Suppressor macrophage treated with lipopolysaccharide for 4 hours (primary cell): Measurements from ENCODE around the gene SLC5A10.
"Not testable (repeated sequence)": the region's sequence is repeated elsewhere in the genome, so short reads cannot be mapped to it uniquely, and the experiment has no call there.

Source experiments
- DNase-seq: peaks from one replicate; pipeline ENCODE4 v3.0.0-alpha.2; 2020

The SLC5A10 gene

GRCh38 chr17:19021011-19021621, 69.2 kb downstream of the SLC5A10 start:
- DNase-seq = not testable (repeated sequence)

- DNase-seq = peak; percentile 6
These were observed 69.7 kb downstream of the SLC5A10 start for GRCh38 chr17:19021622-19022083.

DNA sequence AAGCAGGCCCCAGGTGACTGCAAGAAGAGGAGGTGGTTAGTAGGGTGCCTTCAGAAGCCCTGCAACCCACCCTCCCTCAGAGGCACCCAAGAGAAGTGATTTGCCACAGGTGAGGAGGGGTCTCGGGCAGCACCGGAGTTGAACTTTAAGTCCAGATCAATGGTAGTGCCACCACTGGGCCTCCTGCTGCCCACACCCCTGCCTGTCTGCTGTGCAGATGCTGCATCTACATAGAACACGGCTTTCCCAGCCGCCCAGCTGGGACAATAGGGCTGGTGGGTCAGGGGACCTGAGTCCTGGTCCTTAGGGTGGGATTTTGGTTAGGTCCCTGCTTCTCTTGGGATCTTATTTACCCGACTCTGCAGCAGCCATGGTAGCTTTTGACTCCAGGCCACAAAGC, 70.2 kb downstream of the SLC5A10 start:
- no peak for DNase-seq

- DNase-seq = no peak
These were observed 70.8 kb downstream of the SLC5A10 start for GRCh38 chr17:19022747-19023146.

- no peak for DNase-seq
These were observed 71.4 kb downstream of the SLC5A10 start for GRCh38 chr17:19023209-19023999.

- DNase-seq = no peak
These were observed 72.4 kb downstream of the SLC5A10 start for GRCh38 chr17:19024101-19025078.

DNA sequence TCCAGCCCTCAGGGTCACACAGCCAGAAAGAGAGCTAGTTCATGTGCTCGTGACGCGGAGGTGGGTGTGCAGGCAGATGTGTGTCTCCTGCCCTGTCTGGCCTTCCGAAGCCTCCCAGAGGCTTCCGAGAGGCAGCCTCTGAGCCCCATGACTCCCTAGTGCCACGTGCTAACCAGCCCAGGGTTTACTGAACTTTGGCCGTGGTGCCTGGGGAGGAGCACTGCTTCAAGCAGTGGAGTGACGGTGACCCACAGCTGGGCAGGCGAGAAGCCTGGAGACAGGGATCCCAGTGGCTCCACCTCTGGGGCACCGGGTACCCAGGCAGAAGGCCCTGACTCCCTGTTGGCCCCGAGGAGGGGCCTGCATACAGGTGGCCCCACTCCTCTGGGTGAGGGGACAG, 76.7 kb downstream of the SLC5A10 start:
- DNase-seq = not testable (repeated sequence)

DNA sequence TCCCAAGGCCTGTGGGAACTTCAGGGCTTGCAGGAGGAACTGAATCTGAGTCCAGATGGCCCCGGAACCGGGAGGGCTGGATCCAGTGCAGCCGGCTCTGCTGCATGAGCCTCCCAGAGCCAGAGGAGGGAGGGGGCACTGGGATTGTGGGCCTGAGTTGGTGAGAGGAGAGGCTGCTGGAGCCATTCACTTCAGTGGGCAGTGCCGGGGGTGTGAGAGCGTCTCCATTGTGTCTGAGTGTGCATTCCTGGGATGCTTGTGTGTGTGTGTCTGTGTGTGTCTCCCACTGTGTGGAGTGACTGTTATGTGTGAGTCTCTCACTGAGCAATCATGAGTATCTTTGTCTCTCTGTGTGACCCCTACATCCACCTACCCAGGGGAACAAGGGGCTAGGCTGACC, 77.8 kb downstream of the SLC5A10 start:
- DNase-seq = not testable (repeated sequence)

DNA sequence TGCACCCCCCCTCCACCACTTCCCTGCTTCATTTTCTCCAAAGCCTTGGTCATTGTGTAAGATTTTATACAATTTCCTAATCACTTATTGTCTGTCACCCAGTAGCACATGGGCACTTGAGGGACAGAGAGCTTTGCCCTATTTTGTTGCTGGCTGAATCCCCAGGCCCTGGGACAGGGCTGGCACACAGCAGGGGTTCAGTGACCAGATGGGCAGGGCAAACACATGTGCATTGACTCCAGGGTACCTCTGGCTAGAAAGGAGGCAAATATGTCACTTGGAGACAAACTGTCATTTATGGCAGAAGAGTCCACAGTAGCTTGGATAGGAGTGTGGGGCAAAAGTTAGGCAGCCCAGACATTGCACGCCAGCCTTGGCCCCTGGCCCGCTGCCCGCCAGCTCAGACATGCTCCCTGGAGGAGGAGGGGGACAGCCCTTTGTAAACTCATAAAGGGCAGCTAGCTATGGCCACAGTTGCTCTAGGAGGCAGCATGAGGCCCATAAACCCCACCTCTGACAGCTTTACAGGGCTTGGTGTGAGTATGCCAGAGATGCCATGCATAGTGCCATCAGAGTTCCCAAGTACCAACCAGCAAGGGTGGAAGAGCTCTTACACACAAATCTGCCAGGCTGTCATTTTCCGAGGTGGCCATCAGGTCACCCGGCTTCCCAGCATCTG, 78.9 kb downstream of the SLC5A10 start:
- DNase-seq = not testable (repeated sequence)

GRCh38 chr17:19031729-19032128, 79.8 kb downstream of the SLC5A10 start:
- DNase-seq = not testable (repeated sequence)

GRCh38 chr17:19032377-19032988, 80.5 kb downstream of the SLC5A10 start:
- not testable (repeated sequence) for DNase-seq

- DNase-seq = not testable (repeated sequence)
These were observed 84.2 kb downstream of the SLC5A10 start for GRCh38 chr17:19036186-19036585.

GRCh38 chr17:19037547-19037946, 85.6 kb downstream of the SLC5A10 start:
- not testable (repeated sequence) for DNase-seq

- not testable (repeated sequence) for DNase-seq
These were observed 86.0 kb downstream of the SLC5A10 start for GRCh38 chr17:19038007-19038406.

GRCh38 chr17:19038730-19039129, 86.8 kb downstream of the SLC5A10 start:
- DNase-seq = not testable (repeated sequence)

GRCh38 chr17:19040350-19040749, 88.4 kb downstream of the SLC5A10 start:
- not testable (repeated sequence) for DNase-seq

DNA sequence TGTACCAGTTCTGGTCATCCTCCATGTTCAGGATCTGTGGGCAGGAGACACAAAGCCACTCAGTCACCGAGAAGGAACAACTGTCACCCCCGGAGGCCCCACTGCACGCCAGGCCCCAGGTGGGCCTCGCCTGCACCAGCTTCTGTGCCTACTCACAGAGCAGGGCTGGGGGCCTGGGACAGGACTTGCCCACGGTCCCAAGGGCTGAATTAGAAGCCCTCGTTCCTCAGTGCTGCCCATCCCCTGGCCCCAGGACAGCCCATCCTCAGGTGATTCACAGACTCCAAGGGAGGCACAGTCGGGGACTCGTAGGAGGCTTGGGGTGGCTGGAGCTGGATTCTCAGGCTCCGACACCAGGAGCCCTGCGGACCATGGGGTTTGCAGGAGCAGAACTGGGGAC, 89.9 kb downstream of the SLC5A10 start:
- not testable (repeated sequence) for DNase-seq

DNA sequence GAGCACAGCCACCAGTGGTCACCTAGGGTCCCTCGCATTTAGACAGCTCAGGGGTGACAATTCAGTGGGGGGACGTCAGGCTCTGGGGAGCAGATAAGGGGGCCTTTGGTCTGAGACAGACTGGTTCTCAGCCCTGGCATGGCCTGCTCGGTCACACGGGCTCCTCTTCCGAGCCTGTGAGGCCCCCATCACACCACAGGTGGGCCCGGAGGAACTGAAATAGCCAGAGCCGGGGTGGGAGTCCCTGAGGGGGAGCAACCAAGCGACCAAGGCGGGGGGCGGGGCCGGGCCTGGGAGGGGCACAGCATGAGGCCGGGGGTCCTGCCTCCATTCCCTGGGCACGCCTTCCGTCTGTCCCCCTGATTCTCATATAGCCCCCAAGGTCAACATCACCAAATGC, 90.4 kb downstream of the SLC5A10 start:
- not testable (repeated sequence) for DNase-seq

DNA sequence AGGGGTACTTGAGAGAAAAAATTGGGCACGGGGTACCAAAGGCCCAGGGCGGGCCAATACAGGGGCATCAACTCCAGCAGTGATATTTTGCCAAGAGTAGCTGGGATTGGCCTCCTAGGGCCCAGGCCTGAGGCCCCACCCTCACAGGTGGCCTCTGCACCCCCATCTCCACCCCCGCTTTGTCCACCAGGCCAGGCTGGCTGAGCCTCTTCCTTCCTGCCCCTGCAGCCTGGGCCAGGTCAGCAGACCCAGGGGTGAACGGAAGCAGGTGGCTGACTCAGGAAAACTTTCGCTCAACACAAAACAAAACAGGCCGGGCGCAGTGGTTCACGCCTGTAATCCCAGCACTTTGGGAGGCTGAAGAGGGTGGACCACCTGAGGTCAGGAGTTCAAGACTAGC, 91.1 kb downstream of the SLC5A10 start:
- DNase-seq = not testable (repeated sequence)

DNA sequence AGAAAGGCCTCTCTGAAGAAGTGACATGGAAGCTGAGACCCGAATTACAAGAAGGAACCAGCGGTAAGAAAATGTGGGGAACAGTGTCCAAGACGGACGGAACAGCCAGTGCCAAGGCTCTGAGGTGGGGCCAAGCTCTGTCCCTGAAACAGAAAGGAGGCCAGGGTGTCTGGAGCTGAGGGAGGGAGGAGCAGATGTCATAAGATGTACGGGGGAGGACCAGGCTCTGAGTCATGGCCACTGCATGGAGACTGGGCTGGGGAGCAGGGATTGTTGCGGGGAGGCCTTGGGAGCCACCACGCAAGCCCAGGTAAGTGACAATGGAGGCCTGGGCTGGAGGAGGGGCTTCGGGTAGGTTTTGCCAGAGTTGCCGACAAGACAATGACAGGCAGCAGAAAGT, 92.7 kb downstream of the SLC5A10 start:
- not testable (repeated sequence) for DNase-seq

GRCh38 chr17:19046782-19047375, 94.9 kb downstream of the SLC5A10 start, which contains the start of gene GRAP:
Gene GRAP (minus strand): TSS chr17:19046957. CDS start chr17:19046926, 31 bp downstream.
- not testable (repeated sequence) for DNase-seq
